TTC549 (cell line): ENCODE results near the gene KCNF1.

Experiments used
- FAIRE-seq: peaks from 2 replicates; lab custom pipeline; 2012; peaks lifted over from hg19 to GRCh38; lab: Jason Lieb, UNC

KCNF1 gene

GRCh38 chr2:10911291-10912075, at the start of gene KCNF1:
TSS of gene KCNF1 (plus strand) at chr2:10911934. CDS start at chr2:10912427, 493 bp downstream.
- FAIRE-seq, result no peak

DNA sequence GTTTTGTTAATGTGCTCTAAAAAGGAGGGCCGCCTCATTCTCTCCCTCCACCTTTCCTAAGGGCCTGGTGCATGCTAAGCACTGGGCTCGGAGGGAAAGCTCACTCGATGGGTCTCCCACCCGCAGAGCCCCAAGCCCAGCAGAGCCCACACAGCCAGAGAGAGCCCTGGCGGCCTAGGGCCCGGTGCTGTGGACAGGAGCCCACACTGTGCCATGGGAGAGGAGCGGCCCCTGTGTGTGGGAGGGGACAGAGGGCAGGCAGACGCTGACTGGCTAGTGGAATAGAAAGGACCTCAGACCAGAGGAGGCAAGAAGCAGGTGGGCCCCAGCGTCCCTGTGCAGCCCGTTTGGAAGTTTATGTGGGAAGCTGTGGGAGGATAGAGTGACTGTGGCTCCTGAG, 49.4 kb upstream of the KCNF1 start:
- FAIRE-seq, result no peak

DNA sequence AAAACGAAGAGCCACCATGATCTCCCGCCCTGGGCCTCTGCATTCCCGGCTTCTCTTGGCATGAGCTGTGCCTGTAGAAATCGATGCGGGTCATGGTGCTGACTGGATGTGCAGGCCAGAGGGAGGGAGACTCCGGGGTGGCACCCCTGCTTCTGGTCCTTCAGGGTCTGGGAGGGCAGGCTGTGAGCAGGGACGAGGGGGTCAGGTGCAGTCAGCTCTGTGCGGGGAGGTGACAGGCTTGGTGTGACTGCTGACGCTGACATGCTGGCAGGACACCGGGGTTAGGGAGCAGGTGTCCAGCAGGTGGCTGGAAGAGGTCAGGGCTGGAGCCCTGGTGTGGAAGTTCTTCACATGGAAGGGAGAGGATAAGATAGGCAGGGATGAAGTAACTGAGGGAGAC, 48.7 kb upstream of the KCNF1 start:
- no peak for FAIRE-seq

- no peak for FAIRE-seq
Measured at GRCh38 chr2:10863837-10864236, 47.9 kb upstream of the KCNF1 start.

DNA sequence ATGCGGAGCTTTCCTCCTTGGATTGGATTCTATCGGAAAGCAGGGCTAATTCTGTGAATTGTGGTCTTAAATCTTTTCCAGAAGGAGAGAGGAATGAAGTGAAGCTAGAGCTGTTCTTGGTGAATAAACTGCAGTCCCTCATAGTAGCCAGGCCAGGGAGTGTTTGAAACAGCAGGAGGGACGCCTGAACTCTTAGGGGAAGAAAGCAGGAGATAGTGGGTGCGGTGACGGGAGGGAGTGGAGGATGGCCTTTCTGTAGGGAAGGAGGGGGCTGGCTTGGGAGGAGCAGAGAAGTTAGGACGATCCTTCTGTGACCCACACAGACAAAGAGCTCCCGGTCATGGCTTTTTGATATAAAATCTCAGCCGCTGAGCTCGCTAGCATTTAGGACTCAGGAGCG, 47.5 kb upstream of the KCNF1 start:
- no peak for FAIRE-seq

- no peak for FAIRE-seq
Measured at GRCh38 chr2:10864861-10865636, 46.7 kb upstream of the KCNF1 start.

- FAIRE-seq, result no peak
Measured at GRCh38 chr2:10865841-10866240, 45.9 kb upstream of the KCNF1 start.

GRCh38 chr2:10867692-10868420, 43.9 kb upstream of the KCNF1 start:
- no peak for FAIRE-seq

DNA sequence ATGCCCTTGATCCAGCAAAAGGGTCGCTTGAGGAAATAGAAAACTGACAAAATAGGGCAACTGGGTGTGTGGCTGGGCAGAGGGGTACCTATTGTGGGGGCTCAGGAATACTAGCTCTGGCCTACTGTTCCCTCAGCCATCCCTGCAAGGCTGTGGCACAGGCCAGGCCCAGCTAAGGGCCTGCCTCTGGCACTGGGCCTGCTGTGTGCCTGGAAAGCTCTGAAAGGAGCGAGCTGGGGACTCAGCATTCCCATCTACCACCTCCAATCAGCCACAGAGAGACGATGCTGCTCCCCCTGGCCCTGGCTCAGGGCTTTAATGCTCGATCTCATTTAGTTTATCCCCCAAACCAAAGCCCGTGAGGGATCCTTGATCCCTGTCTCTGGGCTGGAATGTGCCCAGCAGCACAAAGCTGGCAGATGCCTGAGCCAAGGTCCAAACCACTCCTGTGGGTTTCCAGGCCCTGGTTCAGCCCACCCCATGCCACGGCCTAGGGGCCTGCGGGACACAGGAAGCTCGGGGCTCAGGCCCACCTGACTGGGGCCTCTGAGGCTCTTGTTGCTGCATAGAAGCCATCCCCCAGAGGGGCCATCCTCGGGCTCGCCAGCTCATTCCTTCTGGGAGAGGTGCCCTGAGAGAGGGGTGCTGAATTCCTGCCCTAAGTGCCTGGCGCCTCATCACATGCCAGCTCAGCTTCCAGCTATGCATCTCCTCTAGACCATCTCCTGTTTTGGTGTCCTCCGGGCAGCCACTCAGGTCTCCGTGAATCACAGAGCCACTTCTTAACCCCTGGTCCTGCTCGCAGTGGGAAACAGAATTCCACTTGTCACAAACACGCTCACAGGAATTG, 43.0 kb upstream of the KCNF1 start:
- no peak for FAIRE-seq

DNA sequence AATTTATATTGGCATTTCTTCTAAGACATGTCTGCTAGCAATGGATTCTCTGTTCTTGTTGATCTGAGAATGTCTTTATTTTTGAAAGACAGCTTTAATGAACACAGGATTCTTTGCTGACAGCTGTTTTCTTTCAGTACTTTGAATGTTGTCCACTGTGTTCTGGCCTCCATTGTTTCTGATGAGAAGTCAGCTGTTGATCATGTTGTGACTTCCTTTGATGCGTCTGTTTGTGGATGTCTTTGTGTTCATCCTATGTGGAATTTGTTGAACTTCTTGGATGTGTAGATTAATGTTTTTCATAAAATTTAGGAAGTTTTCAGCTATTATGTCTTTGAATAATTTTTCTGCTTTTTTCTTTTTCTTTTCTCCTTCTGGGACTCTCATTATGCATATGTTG, 39.8 kb upstream of the KCNF1 start:
- FAIRE-seq, result no peak

- no peak for FAIRE-seq
Measured at GRCh38 chr2:10873171-10873570, 38.6 kb upstream of the KCNF1 start.

DNA sequence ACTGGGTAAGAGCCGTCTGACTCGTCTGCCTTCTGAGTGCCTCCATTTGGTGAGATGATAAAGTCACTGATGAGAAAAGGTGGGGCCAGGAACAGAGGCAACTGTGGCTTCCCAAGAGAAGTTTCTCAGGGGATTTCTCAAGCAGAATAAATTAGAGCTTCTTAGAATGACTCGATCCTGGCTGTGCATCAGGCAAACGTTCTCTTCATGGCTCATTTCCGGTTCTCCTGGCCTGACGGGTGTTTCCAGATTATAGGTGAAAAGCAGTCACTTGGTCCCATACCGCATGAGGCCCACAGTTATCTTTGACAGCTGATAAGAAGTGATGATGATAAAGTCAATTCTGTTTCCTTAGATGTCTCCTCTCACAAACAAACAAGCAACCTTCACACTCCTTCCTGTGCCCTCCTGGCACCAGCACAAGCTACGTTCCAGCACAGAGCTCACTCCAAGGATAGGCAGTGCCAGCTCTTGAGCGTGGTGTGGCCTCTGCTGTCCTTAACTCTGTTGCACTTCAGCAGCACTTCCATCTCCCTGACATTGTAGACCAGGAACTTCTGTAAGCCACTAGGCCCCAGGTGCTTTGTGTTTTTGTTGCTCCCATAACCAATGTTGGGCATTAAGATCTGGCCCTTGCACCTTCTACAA, 37.8 kb upstream of the KCNF1 start:
- FAIRE-seq, result no peak

DNA sequence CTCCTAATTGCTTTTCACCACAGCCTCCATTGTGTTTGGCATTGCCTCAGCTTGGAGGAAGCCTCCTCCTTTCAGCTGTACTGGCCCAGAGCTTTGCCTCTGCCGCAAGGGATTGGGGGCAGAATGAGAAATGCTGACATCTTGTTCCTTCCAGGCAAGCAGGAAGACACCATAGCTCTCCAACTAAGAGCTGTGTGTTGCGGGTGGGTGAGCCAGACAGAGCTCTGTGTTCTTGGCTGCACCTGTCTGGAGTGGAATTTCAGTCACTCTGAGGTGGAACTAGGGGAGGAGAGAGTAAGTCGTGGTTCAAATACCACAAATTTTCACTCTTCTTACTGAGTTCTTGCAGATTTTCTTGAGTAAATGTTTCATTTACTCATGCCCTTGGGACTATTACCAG, 36.6 kb upstream of the KCNF1 start:
- no peak for FAIRE-seq

- FAIRE-seq, result no peak
Measured at GRCh38 chr2:10876394-10876793, 35.3 kb upstream of the KCNF1 start.

GRCh38 chr2:10876963-10877362, 34.8 kb upstream of the KCNF1 start:
- FAIRE-seq, result no peak

DNA sequence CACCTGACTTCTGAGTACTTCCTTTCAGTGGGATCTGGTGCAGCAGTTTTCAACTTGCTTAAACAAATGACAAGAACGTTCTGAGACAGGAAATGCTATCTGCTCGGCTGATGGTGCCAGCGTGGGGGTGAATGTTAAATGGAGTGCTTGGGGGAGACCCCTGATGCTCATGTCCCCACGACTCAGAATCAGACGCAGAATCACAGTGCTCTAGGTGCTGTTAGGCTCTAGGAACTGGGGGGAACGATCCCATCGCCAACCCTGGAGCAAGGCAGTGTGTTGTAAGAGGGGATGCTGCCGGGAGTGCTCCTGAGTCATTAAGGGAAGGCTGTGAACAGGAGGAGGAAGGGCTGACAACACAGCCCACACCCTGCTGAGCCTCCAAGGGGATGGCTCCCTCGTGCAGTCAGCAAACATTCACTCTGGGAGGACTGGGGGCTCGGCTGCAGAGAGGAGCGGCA, 34.1 kb upstream of the KCNF1 start:
- no peak for FAIRE-seq

GRCh38 chr2:10878268-10878915, 33.3 kb upstream of the KCNF1 start:
- no peak for FAIRE-seq

DNA sequence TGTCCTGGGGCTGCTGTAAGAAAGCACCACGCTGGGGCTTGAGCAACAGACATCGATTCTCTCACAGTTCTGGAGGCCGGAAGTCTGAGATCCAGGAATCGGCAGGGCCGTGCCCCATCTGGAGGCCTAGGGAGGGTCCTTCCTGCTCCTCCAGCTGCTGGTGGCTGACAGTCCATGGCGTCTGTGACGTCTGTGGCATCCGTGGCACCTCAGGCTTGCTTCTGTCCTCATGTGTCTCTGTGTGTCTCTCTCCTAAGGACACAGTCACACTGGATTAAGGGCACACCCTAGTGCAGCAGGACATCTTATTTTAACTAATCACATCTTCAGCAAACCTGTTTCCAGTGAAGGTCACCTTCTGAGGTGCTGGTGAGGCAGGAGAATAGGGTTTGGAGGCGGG, 32.6 kb upstream of the KCNF1 start:
- no peak for FAIRE-seq

GRCh38 chr2:10879624-10880585, 31.8 kb upstream of the KCNF1 start:
- FAIRE-seq, result no peak
